GM23248 (cell line): Measurements from ENCODE around the gene MAPT.

Source experiments
- EZH2 ChIP-seq: fragments of 200-600 bp; sonication (generic); IDR thresholded peaks from 2 replicates; pipeline ENCODE4 v1.6.1; 2018; ENCODE audit warnings: antibody characterized with exemption, mild to moderate bottlenecking; ENCODE audit not compliant: insufficient read depth, poor library complexity, severe bottlenecking
- EZH2phosphoT487 ChIP-seq: fragments of 200-600 bp; sonication (generic); IDR thresholded peaks from 2 replicates; pipeline ENCODE4 v1.6.1; 2018; ENCODE audit warnings: antibody characterized with exemption, moderate library complexity, mild to moderate bottlenecking, low read depth; ENCODE audit not compliant: insufficient read depth

GRCh38 chr17:46027976-46028325 lies 133.6 kb downstream of the MAPT start:
- no peak for TF ChIP-seq EZH2
- no peak for TF ChIP-seq EZH2phosphoT487
